NCI-H1436 treated with DMSO at 0.1 percent for 48 hours (cell line): ENCODE measurements around the gene TTYH3.

ENCODE experiments used
- DNase-seq: peaks from one replicate; lab custom pipeline; 2025; lab: John Stamatoyannopoulos, UW

Gene TTYH3

DNA sequence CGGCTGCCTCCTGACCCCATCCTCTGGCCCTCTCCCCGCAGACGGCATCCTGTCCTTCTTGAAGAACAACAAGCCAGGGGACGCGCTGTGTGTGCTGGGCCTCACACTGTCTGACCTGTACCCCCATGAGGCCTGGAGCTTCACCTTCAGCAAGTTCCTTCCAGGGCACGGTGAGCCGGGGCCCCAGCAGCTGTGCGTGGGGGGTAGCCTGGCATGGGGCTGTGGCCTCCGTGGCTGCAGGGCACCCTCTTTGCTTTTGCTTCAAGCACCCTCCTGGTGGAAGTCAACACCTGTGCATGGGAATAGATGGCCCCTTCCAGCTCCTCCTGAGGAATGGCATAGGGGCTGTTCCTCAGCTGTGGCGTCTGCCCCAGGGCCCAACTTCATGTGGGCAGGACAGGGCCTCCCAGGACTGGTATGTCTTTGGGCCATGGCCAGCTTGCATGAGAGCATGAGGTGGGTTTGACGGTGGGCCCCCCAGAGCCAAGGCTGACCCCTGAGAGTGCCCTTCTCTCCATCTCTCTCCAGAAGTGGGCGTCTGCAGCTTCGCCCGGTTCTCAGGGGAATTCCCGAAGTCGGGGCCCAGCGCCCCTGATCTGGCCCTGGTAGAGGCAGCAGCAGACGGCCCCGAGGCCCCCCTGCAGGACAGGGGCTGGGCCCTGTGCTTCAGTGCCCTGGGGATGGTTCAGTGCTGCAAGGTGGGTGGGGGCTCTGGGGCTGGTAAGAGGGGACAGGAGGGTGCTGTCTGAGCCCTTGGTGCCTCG is 76.9 kb downstream of the TTYH3 start:
- DNase-seq = no peak

DNA sequence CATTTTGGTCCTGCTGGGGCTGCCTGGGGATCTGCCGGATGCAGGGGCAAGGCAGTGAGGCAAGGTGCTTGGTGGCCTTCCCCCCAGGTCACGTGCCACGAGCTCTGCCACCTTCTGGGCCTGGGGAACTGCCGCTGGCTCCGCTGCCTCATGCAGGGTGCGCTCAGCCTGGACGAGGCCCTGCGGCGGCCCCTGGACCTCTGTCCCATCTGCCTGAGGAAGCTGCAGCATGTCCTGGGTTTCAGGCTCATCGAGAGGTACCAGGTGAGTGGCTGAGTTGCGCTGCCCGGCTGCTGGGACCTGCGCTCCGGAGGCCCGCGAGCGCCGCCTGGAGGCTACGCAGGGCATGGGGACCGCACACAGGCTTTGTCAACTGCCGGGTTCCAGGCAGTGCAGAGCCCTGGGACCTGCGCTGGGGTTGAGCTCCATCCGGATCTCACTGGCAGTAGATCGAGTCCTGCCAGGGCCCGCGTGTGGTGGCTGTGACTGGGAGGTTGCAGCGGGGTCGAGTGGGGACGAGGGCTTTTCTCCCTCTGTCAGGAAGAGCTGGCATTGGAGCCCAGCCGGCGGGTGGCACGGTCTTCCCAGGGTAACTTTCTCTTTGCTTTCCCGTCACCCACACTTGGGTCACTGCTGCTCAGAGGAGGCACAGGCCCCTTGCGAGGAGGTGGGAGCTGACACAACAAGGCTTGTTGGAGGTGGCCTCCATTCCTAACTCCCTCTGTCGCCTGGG is 77.9 kb downstream of the TTYH3 start:
- DNase-seq = no peak

DNA sequence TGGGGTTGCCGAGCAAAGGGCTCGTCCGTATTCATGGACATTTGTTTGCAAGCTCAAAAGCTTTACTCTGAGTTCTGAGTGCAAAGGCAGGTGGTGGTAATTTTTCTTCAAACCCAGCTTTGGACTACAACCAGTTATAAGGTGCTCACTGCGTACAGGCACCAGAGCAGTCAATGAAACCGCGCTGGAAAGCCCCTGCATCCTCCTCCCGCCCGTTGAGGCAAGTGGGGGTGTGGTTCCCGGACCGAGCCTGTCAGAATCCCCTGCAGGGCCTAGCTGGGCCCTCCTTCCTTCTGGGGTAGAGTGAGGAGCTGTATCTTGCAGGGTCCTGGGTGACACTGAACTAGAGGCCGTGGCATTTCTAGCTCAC is 78.5 kb downstream of the TTYH3 start:
- DNase-seq = no peak

DNA sequence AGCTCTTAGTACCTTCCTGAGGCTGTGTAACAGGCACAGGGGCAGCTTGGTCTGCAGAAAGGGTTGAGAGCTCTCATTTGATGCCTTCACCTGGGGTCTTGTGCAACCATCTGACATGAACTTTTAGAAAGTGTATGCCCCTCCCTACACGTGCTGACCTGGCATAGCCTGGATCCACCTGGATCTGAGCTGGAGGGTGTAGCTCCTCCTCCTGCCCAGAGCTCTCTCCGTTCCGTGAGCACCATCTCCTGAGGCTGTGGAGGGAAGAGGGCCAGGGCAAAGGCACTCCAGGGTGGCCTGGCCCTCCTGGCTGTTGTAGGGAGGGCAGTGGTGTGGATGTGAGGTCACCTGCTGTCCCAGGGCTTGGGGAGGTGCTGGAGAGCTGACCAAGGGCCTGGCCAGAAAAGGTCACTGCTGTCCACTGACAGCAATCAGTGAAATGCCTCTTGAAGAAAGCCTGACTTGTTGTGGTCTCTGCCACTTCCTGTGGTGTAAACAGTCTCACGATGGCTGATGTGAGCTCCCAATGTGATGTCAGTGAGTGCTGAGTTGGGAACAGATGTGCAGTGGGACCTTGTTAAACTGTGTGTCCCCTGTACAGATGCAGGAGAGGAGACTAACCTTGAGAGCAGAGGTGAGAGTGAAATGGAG is 79.2 kb downstream of the TTYH3 start:
- no peak for DNase-seq

DNA sequence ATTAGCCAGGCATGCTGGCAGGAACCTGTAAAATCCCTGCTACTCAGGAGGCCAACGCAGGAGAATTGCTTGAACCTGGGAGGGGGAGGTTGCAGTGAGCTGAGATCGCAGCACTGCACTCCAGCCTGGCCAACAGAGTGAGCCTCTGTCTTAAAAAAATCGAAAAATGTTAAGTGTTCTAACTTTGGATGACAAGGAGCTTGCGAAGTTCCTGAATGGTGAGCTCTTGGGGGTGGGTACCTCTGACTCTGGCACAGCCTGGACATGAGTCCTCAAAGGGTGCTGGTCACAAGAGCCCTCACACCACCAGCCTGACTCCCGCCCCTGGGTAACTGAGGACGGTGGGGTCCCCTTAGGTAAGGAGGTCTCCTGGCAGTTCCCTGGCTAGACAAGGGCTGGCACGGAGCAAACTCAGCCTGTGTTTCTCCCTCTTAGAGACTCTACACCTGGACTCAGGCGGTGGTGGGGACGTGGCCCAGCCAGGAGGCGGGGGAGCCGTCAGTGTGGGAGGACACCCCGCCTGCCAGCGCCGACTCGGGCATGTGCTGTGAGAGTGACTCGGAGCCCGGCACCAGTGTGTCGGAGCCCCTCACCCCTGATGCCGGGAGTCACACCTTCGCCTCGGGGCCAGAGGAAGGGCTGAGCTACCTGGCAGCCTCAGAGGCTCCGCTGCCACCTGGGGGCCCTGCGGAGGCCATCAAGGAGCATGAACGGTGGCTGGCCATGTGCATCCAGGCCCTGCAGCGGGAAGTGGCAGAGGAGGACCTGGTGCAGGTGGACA is 80.3 kb downstream of the TTYH3 start:
- DNase-seq = no peak

DNA sequence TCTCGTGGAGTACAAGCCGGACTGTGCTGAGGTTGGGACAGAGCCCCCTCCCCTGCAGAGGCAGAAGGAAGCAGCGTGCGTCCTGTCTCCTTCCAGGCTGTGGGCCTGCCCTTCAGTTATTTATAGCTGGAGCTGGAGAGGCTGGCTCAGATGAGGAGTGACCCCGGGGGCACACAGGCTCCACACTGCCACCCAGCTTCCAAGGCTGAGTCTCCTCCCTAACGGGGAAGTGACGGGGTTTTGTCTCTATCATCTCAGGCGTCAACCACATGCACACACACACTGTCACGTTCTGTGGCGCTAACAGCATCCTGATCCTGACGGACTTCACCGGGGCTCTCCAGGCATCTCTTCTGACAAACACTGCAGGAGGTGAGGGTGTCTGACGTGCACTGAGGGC is 81.6 kb downstream of the TTYH3 start:
- no peak for DNase-seq

DNA sequence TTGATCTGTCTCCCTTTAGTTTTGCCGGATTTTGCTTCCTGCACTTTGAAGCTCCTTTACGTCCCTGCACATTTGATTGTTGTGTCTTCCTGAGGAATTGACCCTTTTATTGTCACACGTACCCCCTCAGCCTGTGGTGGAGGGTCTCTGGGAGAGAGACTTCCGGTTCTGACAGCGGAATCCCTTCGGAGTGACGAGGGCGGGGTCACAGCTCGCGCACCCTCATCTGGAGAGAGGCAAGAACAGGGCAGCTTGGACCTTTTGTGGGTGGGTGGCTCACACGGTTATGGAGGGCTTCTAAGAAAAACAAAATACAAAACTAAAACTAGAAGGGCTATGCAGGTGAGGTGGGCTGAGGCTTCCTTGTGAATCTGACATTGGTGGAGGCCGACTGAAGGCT is 82.2 kb downstream of the TTYH3 start:
- no peak for DNase-seq
